ENCODE results near the gene SLC9A9. TPM values are rescaled to one million over a fixed set of nuclear protein-coding genes. Genes with fewer than 3 reads are reported as not detected.

The SLC9A9 gene
- total and polyA plus RNA-seq, 2 donors (not counting 1 experiment from before 2014, with no cell fraction given) = 14.3 to 74.0 TPM

- Histone ChIP-seq H3K79me2 (ENCODE audit: control insufficient read depth, insufficient read depth, low read length) (no peaks in the 10 kb centered on the region), H3K27ac (ENCODE audit: insufficient read depth, low read length) (no peak overlapping the region), H3K9ac (ENCODE audit: insufficient read depth, low read length) (no peak overlapping the region), H3K9me3 (ENCODE audit: control insufficient read depth, insufficient read depth, low read depth, low read length) (no peaks in the 10 kb centered on the region), H3K4me2 (ENCODE audit: extremely low read depth, insufficient read depth, low read length) (no peak overlapping the region), H4K20me1 (ENCODE audit: control insufficient read depth, extremely low read depth, insufficient read depth, low read length) (no peaks in the 10 kb centered on the region), H3K4me1 (ENCODE audit: control insufficient read depth, extremely low read depth, insufficient read depth, low read length) (no peaks in the 10 kb centered on the region), H2AFZ (ENCODE audit: low read length) (no peak overlapping the region), H3K27me3 (ENCODE audit: control insufficient read depth, insufficient read depth, low read length) (no peaks in the 10 kb centered on the region), H3K36me3 (ENCODE audit: control insufficient read depth, insufficient read depth, low read length) (no peaks in the 10 kb centered on the region), H3K4me3 (replicated peaks in 1 of 4; ENCODE audit: control extremely low read depth in 1 of 4, insufficient read depth in 1 of 4, low read depth in 3 of 4, low read length in 4 of 4) (no peak overlapping the region)
- no peak for TF ChIP-seq EZH2 (IDR thresholded peaks at IDR 0.05; ENCODE audit: low read length, missing control alignments)
- DNase-seq (ENCODE audit: low read depth in 2 of 2) = no peak
Measured at GRCh38 chr3:143224716-143225115, 623.6 kb downstream of the SLC9A9 start.

- Histone ChIP-seq H3K4me3 (replicated peaks in 1 of 4; ENCODE audit: control extremely low read depth in 1 of 4, insufficient read depth in 1 of 4, low read depth in 3 of 4, low read length in 4 of 4) (no peak overlapping the region), H4K20me1 (ENCODE audit: control insufficient read depth, extremely low read depth, insufficient read depth, low read length) (no peaks in the 10 kb centered on the region), H3K4me2 (ENCODE audit: extremely low read depth, insufficient read depth, low read length) (no peak overlapping the region), H3K27ac (ENCODE audit: insufficient read depth, low read length) (no peak overlapping the region), H3K27me3 (ENCODE audit: control insufficient read depth, insufficient read depth, low read length) (no peaks in the 10 kb centered on the region), H2AFZ (ENCODE audit: low read length) (no peak overlapping the region), H3K36me3 (ENCODE audit: control insufficient read depth, insufficient read depth, low read length) (no peaks in the 10 kb centered on the region), H3K79me2 (ENCODE audit: control insufficient read depth, insufficient read depth, low read length) (no peaks in the 10 kb centered on the region), H3K9ac (ENCODE audit: insufficient read depth, low read length) (no peak overlapping the region), H3K4me1 (ENCODE audit: control insufficient read depth, extremely low read depth, insufficient read depth, low read length) (no peaks in the 10 kb centered on the region), H3K9me3 (ENCODE audit: control insufficient read depth, insufficient read depth, low read depth, low read length) (no peaks in the 10 kb centered on the region)
- DNase-seq (ENCODE audit: low read depth in 2 of 2) = no peak
- TF ChIP-seq EZH2 (IDR thresholded peaks at IDR 0.05; ENCODE audit: low read length, missing control alignments) = no peak
Measured at GRCh38 chr3:143222981-143223380, 625.3 kb downstream of the SLC9A9 start.

- Histone ChIP-seq H3K9ac (ENCODE audit: insufficient read depth, low read length) (no peak overlapping the region), H3K27me3 (ENCODE audit: control insufficient read depth, insufficient read depth, low read length) (no peaks in the 10 kb centered on the region), H3K4me2 (ENCODE audit: extremely low read depth, insufficient read depth, low read length) (no peak overlapping the region), H2AFZ (ENCODE audit: low read length) (no peak overlapping the region), H3K9me3 (ENCODE audit: control insufficient read depth, insufficient read depth, low read depth, low read length) (no peaks in the 10 kb centered on the region), H3K27ac (ENCODE audit: insufficient read depth, low read length) (no peak overlapping the region), H4K20me1 (ENCODE audit: control insufficient read depth, extremely low read depth, insufficient read depth, low read length) (no peaks in the 10 kb centered on the region), H3K4me1 (ENCODE audit: control insufficient read depth, extremely low read depth, insufficient read depth, low read length) (no peaks in the 10 kb centered on the region), H3K79me2 (ENCODE audit: control insufficient read depth, insufficient read depth, low read length) (no peaks in the 10 kb centered on the region), H3K36me3 (ENCODE audit: control insufficient read depth, insufficient read depth, low read length) (no peaks in the 10 kb centered on the region), H3K4me3 (replicated peaks in 1 of 4; ENCODE audit: control extremely low read depth in 1 of 4, insufficient read depth in 1 of 4, low read depth in 3 of 4, low read length in 4 of 4) (no peak overlapping the region)
- peak in 1 of 2 donors; percentile 70 for DNase-seq (ENCODE audit: low read depth in 2 of 2)
- no peak for TF ChIP-seq CTCF (conservative IDR thresholded peaks at IDR 0.05 in 1 of 2, IDR thresholded peaks at IDR 0.05 in 1 of 2; ENCODE audit: low read depth in 1 of 2, low read length in 2 of 2)
- TF ChIP-seq EZH2 (IDR thresholded peaks at IDR 0.05; ENCODE audit: low read length, missing control alignments) = no peak
Measured at GRCh38 chr3:143222505-143222904, 625.8 kb downstream of the SLC9A9 start.

GRCh38 chr3:143221446-143221845, 626.8 kb downstream of the SLC9A9 start:
- Histone ChIP-seq H3K9ac (ENCODE audit: insufficient read depth, low read length) (no peak overlapping the region), H3K9me3 (ENCODE audit: control insufficient read depth, insufficient read depth, low read depth, low read length) (no peaks in the 10 kb centered on the region), H4K20me1 (ENCODE audit: control insufficient read depth, extremely low read depth, insufficient read depth, low read length) (no peaks in the 10 kb centered on the region), H3K27ac (ENCODE audit: insufficient read depth, low read length) (no peak overlapping the region), H3K4me3 (replicated peaks in 1 of 4; ENCODE audit: control extremely low read depth in 1 of 4, insufficient read depth in 1 of 4, low read depth in 3 of 4, low read length in 4 of 4) (no peak overlapping the region), H3K4me2 (ENCODE audit: extremely low read depth, insufficient read depth, low read length) (no peak overlapping the region), H2AFZ (ENCODE audit: low read length) (no peak overlapping the region), H3K4me1 (ENCODE audit: control insufficient read depth, extremely low read depth, insufficient read depth, low read length) (no peaks in the 10 kb centered on the region), H3K36me3 (ENCODE audit: control insufficient read depth, insufficient read depth, low read length) (no peaks in the 10 kb centered on the region), H3K27me3 (ENCODE audit: control insufficient read depth, insufficient read depth, low read length) (no peaks in the 10 kb centered on the region), H3K79me2 (ENCODE audit: control insufficient read depth, insufficient read depth, low read length) (no peaks in the 10 kb centered on the region)
- no peak for DNase-seq (ENCODE audit: low read depth in 2 of 2)
- no peak for TF ChIP-seq EZH2 (IDR thresholded peaks at IDR 0.05; ENCODE audit: low read length, missing control alignments)
- TF ChIP-seq CTCF (conservative IDR thresholded peaks at IDR 0.05 in 1 of 2, IDR thresholded peaks at IDR 0.05 in 1 of 2; ENCODE audit: low read depth in 1 of 2, low read length in 2 of 2) = no peak

Measured in fibroblast of lung (primary cell).